Cardiac muscle cell (in vitro differentiated cells and primary cell): Measurements from ENCODE around the gene SRRT. TPM values are rescaled to one million over a fixed set of nuclear protein-coding genes. Genes with fewer than 3 reads are reported as not detected.

Source experiments
- DNase-seq, 2 donors: peaks; one replicate each; pipeline versions ENCODE4 v3.0.0 to v3.0.0-alpha.2; 2010 to 2017; ENCODE audit warnings: low read depth in 1 of 2, low spot score in 1 of 2
- H3K27ac ChIP-seq: fragments of 200-600 bp; sonication (generic); 2 replicates; pipeline ENCODE4 v1.5.1; 2016
- H3K27me3 ChIP-seq: fragments of 200-600 bp; sonication (generic); 2 replicates; pipeline ENCODE4 v1.6.0; 2016; ENCODE audit warnings: control low read depth
- H3K36me3 ChIP-seq: fragments of 200-600 bp; sonication (generic); 2 replicates; pipeline ENCODE4 v1.5.1; 2016; ENCODE audit warnings: control low read depth
- H3K4me1 ChIP-seq: fragments of 200-600 bp; sonication (generic); 2 replicates; pipeline ENCODE4 v1.8.1; 2017; ENCODE audit warnings: low read depth, mild to moderate bottlenecking, mixed run types
- H3K4me3 ChIP-seq: fragments of 200-600 bp; sonication (generic); 2 replicates; pipeline ENCODE4 v1.5.1; 2016; ENCODE audit warnings: mild to moderate bottlenecking
- H3K9me3 ChIP-seq: fragments of 200-600 bp; sonication (generic); 2 replicates; pipeline ENCODE4 v1.5.1; 2017; ENCODE audit warnings: low read depth, mild to moderate bottlenecking, control low read depth
- polyA plus RNA-seq: library from polyadenylated mRNA; unstranded; fragments of >200 nt; fragmentation: Nextera tagmentation; extraction: Ambion mirVana; gene quantifications from 2 replicates; pipeline ENCODE4 v1.2.1, GENCODE V29; 2016
- total RNA-seq: library from RNA; depleted of rRNA; stranded (reverse); fragments of >200 nt; gene quantifications from 2 replicates; pipeline ENCODE4 v1.2.3, GENCODE V29; 2016
- TF ChIP-seq, protein P1 (sequence below): IDR thresholded peaks from 2 replicates; pipeline ENCODE4 v1.5.1; 2012; ENCODE audit warnings: low read depth, mild to moderate bottlenecking, low read length

SRRT gene
- total and polyA plus RNA-seq, 2 experiments from 2014 or later: 78.6 to 148 TPM

- peaks cover 7% of the 10 kb centered on the region for H3K4me1 ChIP-seq
- DNase-seq: no peak
- H3K9me3 ChIP-seq: no peaks in the 10 kb centered on the region
- H3K4me3 ChIP-seq: no peak overlapping the region
- H3K27me3 ChIP-seq: no peaks in the 10 kb centered on the region
- H3K36me3 ChIP-seq: no peaks in the 10 kb centered on the region
- TF ChIP-seq, protein P1, sequence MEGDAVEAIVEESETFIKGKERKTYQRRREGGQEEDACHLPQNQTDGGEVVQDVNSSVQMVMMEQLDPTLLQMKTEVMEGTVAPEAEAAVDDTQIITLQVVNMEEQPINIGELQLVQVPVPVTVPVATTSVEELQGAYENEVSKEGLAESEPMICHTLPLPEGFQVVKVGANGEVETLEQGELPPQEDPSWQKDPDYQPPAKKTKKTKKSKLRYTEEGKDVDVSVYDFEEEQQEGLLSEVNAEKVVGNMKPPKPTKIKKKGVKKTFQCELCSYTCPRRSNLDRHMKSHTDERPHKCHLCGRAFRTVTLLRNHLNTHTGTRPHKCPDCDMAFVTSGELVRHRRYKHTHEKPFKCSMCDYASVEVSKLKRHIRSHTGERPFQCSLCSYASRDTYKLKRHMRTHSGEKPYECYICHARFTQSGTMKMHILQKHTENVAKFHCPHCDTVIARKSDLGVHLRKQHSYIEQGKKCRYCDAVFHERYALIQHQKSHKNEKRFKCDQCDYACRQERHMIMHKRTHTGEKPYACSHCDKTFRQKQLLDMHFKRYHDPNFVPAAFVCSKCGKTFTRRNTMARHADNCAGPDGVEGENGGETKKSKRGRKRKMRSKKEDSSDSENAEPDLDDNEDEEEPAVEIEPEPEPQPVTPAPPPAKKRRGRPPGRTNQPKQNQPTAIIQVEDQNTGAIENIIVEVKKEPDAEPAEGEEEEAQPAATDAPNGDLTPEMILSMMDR: no peak
- H3K27ac ChIP-seq: no peak overlapping the region
Observed at GRCh38 chr7:100865372-100865911, 9.5 kb upstream of the SRRT start.

- no peaks in the 10 kb centered on the region for H3K9me3 ChIP-seq
- no peak overlapping the region for H3K4me3 ChIP-seq
- H3K27me3 ChIP-seq: no peaks in the 10 kb centered on the region
- DNase-seq: no peak
- H3K4me1 ChIP-seq: peaks cover 7% of the 10 kb centered on the region
- no peak overlapping the region for H3K27ac ChIP-seq
- TF ChIP-seq, protein P1: no peak
- H3K36me3 ChIP-seq: peaks cover 3% of the 10 kb centered on the region
Observed at GRCh38 chr7:100865938-100866728, 8.8 kb upstream of the SRRT start.

- H3K4me1 ChIP-seq: peaks cover 7% of the 10 kb centered on the region
- H3K36me3 ChIP-seq: peaks cover 3% of the 10 kb centered on the region
- no peaks in the 10 kb centered on the region for H3K9me3 ChIP-seq
- H3K27me3 ChIP-seq: no peaks in the 10 kb centered on the region
- H3K27ac ChIP-seq: peak overlapping the region; percentile 77
- TF ChIP-seq, protein P1: no peak
- H3K4me3 ChIP-seq: peak overlapping the region; percentile 80
- DNase-seq: no peak
Observed at GRCh38 chr7:100866729-100867039, 8.2 kb upstream of the SRRT start.

- Histone ChIP-seq H3K27ac (peak within 1 kb of the TSS; percentile 77), H3K27me3 (no peaks in the 10 kb centered on the region), H3K9me3 (no peaks in the 10 kb centered on the region), H3K36me3 (peaks cover 4% of the 10 kb centered on the region), H3K4me3 (peak within 1 kb of the TSS; percentile 80), H3K4me1 (peaks cover 7% of the 10 kb centered on the region)
- DNase-seq: peak; percentile 78 to 95
- TF ChIP-seq, protein P1: no peak
Observed at GRCh38 chr7:100867040-100867775, 7.7 kb upstream of the SRRT start, which contains the start of gene TRIP6. Gene TRIP6, plus strand, starts transcription at chr7:100867387. Its CDS starts 111 bp downstream, at chr7:100867498.

DNA sequence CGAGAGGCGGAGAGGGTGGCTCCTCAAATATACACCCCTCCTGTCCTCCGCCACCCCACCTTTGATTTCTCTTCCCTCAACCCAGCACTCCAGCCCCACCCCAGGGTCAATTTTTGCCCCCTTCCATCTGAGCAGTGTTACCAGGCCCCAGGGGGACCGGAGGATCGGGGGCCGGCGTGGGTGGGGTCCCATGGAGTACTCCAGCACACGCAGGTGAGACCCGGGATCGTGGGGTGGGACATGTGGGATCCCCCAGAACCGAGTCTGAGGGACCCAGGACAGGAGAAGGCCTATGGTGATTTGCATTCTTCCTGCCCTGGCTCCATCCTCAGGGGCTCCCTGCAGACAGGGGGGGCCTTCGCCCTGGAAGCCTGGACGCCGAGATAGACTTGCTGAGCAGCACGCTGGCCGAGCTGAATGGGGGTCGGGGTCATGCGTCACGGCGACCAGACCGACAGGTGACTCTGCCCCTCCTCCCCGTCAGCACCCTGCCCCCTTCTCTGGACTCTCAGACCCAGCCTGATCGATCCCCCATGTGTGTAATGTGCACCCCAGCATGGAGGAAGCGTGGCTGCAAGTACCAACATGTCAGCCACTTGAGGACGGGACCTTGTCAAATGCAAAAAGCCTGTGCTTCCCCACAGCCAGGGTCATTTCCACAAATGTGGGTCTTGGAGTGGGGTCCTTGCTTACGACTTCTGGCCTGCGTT lies 7.0 kb upstream of the SRRT start:
- peak overlapping the region; percentile 80 for H3K4me3 ChIP-seq
- peaks cover 8% of the 10 kb centered on the region for H3K36me3 ChIP-seq
- TF ChIP-seq, protein P1: no peak
- peak overlapping the region; percentile 77 for H3K27ac ChIP-seq
- peaks cover 7% of the 10 kb centered on the region for H3K4me1 ChIP-seq
- no peaks in the 10 kb centered on the region for H3K27me3 ChIP-seq
- DNase-seq: no peak
- H3K9me3 ChIP-seq: no peaks in the 10 kb centered on the region
